Mesothelial cell of epicardium (in vitro differentiated cells): ENCODE results near the gene CDC34. TPM values are rescaled to one million over a fixed set of nuclear protein-coding genes. Genes with fewer than 3 reads are reported as not detected.

Experiments used
- DNase-seq, 2 experiments: peaks; one replicate each; pipeline ENCODE4 v3.0.0; 2021; ENCODE audit warnings: low spot score in 2 of 2; ENCODE audit not compliant: unreplicated experiment in 2 of 2
- H3K27ac Mint-ChIP-seq: 2 replicates; pipeline ENCODE4 v1.8.0; 2021; ENCODE audit warnings: mixed read lengths
- H3K27me3 Mint-ChIP-seq: 2 replicates; pipeline ENCODE4 v1.8.0; 2021; ENCODE audit warnings: low read depth, mixed read lengths
- H3K36me3 Mint-ChIP-seq: 2 replicates; pipeline ENCODE4 v1.8.0; 2021; ENCODE audit warnings: mixed read lengths
- H3K4me1 Mint-ChIP-seq: 2 replicates; pipeline ENCODE4 v1.8.0; 2021; ENCODE audit warnings: mixed read lengths
- H3K4me3 Mint-ChIP-seq: 2 replicates; pipeline ENCODE4 v1.8.0; 2021; ENCODE audit warnings: mild to moderate bottlenecking, moderate library complexity, mixed read lengths
- H3K9me3 Mint-ChIP-seq: 2 replicates; pipeline ENCODE4 v1.8.0; 2021; ENCODE audit warnings: mixed read lengths
- CTCF ChIP-seq: fragments of 200-600 bp; sonication (generic); IDR thresholded peaks from one replicate; pipeline ENCODE4 v1.5.0; 2021; ENCODE audit warnings: antibody characterized with exemption; ENCODE audit not compliant: unreplicated experiment
- total RNA-seq: library from RNA; stranded (reverse); gene quantifications from 3 replicates; pipeline ENCODE4 v1.2.1, GENCODE V29; 2021

CDC34 gene
- total RNA-seq, 1 donor from 2014 or later = 106 TPM

DNA sequence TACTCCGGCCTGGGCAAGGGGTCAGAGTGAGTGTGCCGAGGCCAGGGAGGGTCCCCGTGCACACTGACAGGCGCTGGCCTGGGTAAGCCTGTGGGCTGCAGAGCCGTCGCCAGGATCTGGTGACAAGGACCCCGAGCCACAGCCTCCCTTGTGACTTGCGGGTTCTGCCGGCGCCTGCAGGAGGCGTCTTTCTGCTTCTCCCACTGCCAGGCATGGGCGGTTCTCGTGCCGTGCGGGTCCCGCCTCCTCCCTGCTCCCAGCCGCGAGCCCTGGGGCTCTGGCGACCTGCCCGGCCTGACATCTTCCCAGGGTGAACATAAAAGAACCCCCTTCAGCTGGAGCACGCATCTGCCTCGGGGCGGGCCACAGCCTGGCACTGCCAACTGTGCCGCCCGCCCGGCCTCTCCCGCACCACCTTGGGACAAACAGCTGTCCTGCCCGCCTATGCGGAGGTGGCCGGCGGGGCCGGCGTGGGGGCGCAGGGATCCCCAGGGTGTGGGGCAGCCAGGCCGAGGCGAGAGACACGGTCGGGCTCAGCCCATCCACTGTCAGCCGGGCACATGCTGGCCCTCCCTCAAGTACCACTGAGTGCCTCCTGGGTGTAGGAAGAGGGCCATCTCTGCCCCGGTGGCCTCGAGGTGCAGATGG lies 56.7 kb downstream of the CDC34 start:
- DNase-seq = peak; percentile 49 to 69
- H3K27ac Mint-ChIP-seq = no peak overlapping the region
- peaks cover 6% of the 10 kb centered on the region for H3K4me1 Mint-ChIP-seq
- no peaks in the 10 kb centered on the region for H3K9me3 Mint-ChIP-seq
- TF ChIP-seq CTCF = no peak
- no peak overlapping the region for H3K4me3 Mint-ChIP-seq
- no peaks in the 10 kb centered on the region for H3K36me3 Mint-ChIP-seq
- H3K27me3 Mint-ChIP-seq = peaks cover 54% of the 10 kb centered on the region

- no peaks in the 10 kb centered on the region for H3K36me3 Mint-ChIP-seq
These were observed 57.5 kb downstream of the CDC34 start for GRCh38 chr19:588741-589692.

DNA sequence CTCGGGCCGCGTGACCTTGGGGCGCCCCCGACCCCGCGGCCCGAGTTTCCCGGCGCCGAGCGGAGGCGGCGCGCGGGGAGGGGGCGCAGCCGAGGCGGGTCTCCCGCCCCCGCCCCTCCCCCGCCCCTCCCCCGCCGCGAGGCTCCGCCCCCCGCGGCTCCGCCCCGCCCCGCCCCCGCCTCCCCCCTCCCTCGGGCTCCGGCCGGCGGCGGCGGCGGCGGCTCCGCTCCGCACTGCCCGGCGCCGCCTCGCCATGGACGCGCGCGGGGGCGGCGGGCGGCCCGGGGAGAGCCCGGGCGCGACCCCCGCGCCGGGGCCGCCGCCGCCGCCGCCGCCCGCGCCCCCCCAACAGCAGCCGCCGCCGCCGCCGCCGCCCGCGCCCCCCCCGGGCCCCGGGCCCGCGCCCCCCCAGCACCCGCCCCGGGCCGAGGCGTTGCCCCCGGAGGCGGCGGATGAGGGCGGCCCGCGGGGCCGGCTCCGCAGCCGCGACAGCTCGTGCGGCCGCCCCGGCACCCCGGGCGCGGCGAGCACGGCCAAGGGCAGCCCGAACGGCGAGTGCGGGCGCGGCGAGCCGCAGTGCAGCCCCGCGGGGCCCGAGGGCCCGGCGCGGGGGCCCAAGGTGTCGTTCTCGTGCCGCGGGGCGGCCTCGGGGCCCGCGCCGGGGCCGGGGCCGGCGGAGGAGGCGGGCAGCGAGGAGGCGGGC lies 58.3 kb downstream of the CDC34 start, which contains the start of gene HCN2:
HCN2 (plus strand) TSS at position 189 of the 703 bp plus-strand sequence; CDS start at position 254, 65 bp downstream.
- Mint-ChIP-seq H3K9me3 (no peaks in the 10 kb centered on the region), H3K36me3 (no peaks in the 10 kb centered on the region), H3K27ac (no peak within 1 kb of the TSS), H3K4me3 (peak within 1 kb of the TSS; percentile 58), H3K27me3 (peaks cover 68% of the 10 kb centered on the region), H3K4me1 (peaks cover 6% of the 10 kb centered on the region)
- TF ChIP-seq CTCF = no peak
- no peak for DNase-seq

More at GRCh38 chr19:588741-589692, 57.5 kb downstream of the CDC34 start:
- no peaks in the 10 kb centered on the region for H3K9me3 Mint-ChIP-seq
- H3K4me1 Mint-ChIP-seq = peaks cover 6% of the 10 kb centered on the region
- H3K4me3 Mint-ChIP-seq = peak overlapping the region; percentile 58
- H3K27ac Mint-ChIP-seq = no peak overlapping the region
- H3K27me3 Mint-ChIP-seq = peaks cover 62% of the 10 kb centered on the region
- TF ChIP-seq CTCF = no peak
- DNase-seq = peak in 1 of 2 experiments; percentile 16

GRCh38 chr19:590396-590745 lies 58.8 kb downstream of the CDC34 start:
- Mint-ChIP-seq H3K27ac (no peak overlapping the region), H3K36me3 (no peaks in the 10 kb centered on the region), H3K27me3 (peaks cover 73% of the 10 kb centered on the region), H3K4me1 (peaks cover 6% of the 10 kb centered on the region), H3K4me3 (no peak overlapping the region), H3K9me3 (no peaks in the 10 kb centered on the region)
- no peak for TF ChIP-seq CTCF
- peak in 1 of 2 experiments; percentile 17 for DNase-seq

DNA sequence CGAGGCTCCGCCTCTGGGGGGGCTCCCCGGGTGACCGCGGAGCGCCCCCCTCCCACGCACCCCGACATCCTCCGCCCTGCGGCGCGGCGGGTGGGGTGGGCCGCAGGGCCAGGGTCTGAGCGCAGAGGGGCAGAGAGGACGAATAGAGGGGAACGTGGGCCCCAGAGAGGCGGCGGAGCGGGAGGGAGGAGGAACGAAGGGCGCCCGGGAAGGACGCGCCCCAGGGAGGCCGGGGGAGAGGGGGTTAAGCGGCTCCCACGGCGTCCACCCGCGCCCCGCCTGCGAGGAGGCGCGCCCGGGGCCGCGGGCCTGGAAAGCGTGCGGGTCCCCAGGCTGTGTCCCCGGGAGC lies 59.2 kb downstream of the CDC34 start:
- Mint-ChIP-seq H3K27ac (no peak overlapping the region), H3K4me1 (peaks cover 6% of the 10 kb centered on the region), H3K4me3 (no peak overlapping the region), H3K36me3 (no peaks in the 10 kb centered on the region), H3K27me3 (peaks cover 75% of the 10 kb centered on the region), H3K9me3 (no peaks in the 10 kb centered on the region)
- peak in 1 of 2 experiments; percentile 14 for DNase-seq
- no peak for TF ChIP-seq CTCF
